ENCODE data around the gene ROBO1. TPM values are rescaled to one million over a fixed set of nuclear protein-coding genes. Genes with fewer than 3 reads are reported as not detected.

ROBO1 gene
- total RNA-seq, 2 experiments from 2014 or later: 0.36 to 0.69 TPM

DNA sequence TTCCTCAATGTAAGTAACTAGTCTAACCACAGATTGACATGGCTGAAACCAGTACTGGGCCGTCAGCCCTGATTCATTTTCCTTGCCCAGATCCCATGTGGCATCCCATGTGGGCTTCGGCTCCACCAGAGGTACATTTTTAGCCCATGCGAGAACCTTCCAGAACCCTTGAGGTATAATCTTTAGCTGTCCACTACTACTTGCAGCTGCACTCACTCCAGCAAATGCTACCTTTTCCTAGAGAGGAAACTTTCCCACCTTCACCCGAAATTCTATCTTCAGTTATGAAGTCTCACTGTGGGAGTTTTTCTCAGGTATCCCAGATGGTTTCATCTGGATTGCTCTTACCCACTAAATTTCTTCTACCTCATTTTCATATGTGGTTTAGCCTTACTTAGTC, 907.2 kb downstream of the ROBO1 start:
- no peak for TF ChIP-seq CTCF (IDR thresholded peaks at IDR 0.05)
- POLR2A ChIA-PET: no interaction called here
- CTCF ChIA-PET: no interaction called here
- H3K27me3 ChIP-seq (ENCODE audit: control insufficient read depth in 1 of 2, insufficient read depth in 2 of 2, low read length in 2 of 2): no peaks in the 10 kb centered on the region
- no peak overlapping the region for H3K4me3 Mint-ChIP-seq
- no peaks in the 10 kb centered on the region for H3K36me3 ChIP-seq (ENCODE audit: insufficient read depth, low read length)
- H3K9me3 Mint-ChIP-seq: peaks cover 8% of the 10 kb centered on the region
- peaks cover 0 to 7% of the 10 kb centered on the region in 2 experiments for H3K9me3 ChIP-seq (ENCODE audit: control insufficient read depth in 1 of 2, insufficient read depth in 1 of 2, low read length in 2 of 2)
- no peak overlapping the region for H3K27ac ChIP-seq (ENCODE audit: low read depth in 1 of 2, low read length in 2 of 2)
- H3K36me3 Mint-ChIP-seq (ENCODE audit: low read depth): no peaks in the 10 kb centered on the region
- intact Hi-C loops (cut with DNase I, micrococcal nuclease): no loop called here
- no peaks in the 10 kb centered on the region for H3K4me1 Mint-ChIP-seq (ENCODE audit: low read depth)
- no peak for ATAC-seq (ENCODE audit: poor library complexity)
- H3K4me3 ChIP-seq (ENCODE audit: low read length): no peak overlapping the region
- H3K27ac Mint-ChIP-seq: no peak overlapping the region
- no peaks in the 10 kb centered on the region for H3K4me1 ChIP-seq (ENCODE audit: insufficient read depth, low read length)
- H3K27me3 Mint-ChIP-seq: no peaks in the 10 kb centered on the region
- DNase-seq: no peak

DNA sequence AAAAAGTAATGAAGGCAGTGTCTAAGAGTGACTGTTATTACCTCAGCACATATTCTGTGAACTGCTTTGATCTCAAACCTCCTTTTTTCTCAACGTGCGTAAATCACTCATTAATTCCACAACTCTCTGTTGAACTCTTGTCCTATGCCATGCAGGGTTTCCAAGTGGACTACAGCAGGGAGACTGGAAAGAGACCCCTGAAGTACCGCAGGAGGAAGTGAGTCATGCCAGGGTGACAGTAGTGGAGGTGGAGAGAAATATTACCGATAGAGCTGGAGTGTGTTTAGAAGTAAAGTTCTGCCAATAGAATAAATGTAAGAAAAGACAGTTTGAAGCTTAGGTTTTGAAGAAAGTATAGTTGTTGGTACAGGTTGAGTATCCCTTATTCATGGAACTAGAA, 908.9 kb downstream of the ROBO1 start:
- DNase-seq: no peak
- Histone ChIP-seq H3K4me3 (ENCODE audit: low read length) (no peak overlapping the region), H3K36me3 (ENCODE audit: insufficient read depth, low read length) (no peaks in the 10 kb centered on the region), H3K9me3 (ENCODE audit: control insufficient read depth in 1 of 2, insufficient read depth in 1 of 2, low read length in 2 of 2) (peaks cover 0 to 5% of the 10 kb centered on the region in 2 experiments), H3K27me3 (ENCODE audit: control insufficient read depth in 1 of 2, insufficient read depth in 2 of 2, low read length in 2 of 2) (no peaks in the 10 kb centered on the region), H3K4me1 (ENCODE audit: insufficient read depth, low read length) (no peaks in the 10 kb centered on the region), H3K27ac (ENCODE audit: low read depth in 1 of 2, low read length in 2 of 2) (no peak overlapping the region)
- intact Hi-C loops (cut with DNase I, micrococcal nuclease): no loop called here
- Mint-ChIP-seq H3K4me1 (ENCODE audit: low read depth) (no peaks in the 10 kb centered on the region), H3K27me3 (no peaks in the 10 kb centered on the region), H3K36me3 (ENCODE audit: low read depth) (no peaks in the 10 kb centered on the region), H3K9me3 (peaks cover 8% of the 10 kb centered on the region), H3K4me3 (no peak overlapping the region), H3K27ac (no peak overlapping the region)
- ATAC-seq (ENCODE audit: poor library complexity): no peak
- ChIA-PET POLR2A (no interaction called here), CTCF (no interaction called here)
- no peak for TF ChIP-seq CTCF (IDR thresholded peaks at IDR 0.05)

DNA sequence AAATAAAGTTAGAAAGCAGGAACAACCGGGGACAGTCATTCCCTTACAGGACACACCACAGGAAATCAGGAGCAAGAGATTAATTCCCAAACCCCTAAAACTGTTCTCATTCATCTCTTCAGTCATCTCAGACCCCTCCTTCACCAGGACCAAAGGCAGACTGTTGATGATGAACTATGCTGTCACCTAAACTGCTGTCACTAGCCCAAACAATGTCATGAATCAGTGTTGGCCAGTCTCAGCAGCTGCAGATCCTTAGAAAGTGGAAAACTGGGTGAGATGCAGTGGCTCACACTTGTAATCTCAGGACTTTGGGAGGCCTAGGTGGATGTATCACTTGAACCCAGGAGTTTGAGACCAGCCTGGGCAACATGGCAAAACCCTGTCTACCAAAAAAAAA, 909.6 kb downstream of the ROBO1 start:
- Histone ChIP-seq H3K9me3 (ENCODE audit: control insufficient read depth in 1 of 2, insufficient read depth in 1 of 2, low read length in 2 of 2) (peaks cover 0 to 5% of the 10 kb centered on the region in 2 experiments), H3K27me3 (ENCODE audit: control insufficient read depth in 1 of 2, insufficient read depth in 2 of 2, low read length in 2 of 2) (no peaks in the 10 kb centered on the region), H3K4me1 (ENCODE audit: insufficient read depth, low read length) (no peaks in the 10 kb centered on the region), H3K27ac (ENCODE audit: low read depth in 1 of 2, low read length in 2 of 2) (no peak overlapping the region), H3K4me3 (ENCODE audit: low read length) (no peak overlapping the region), H3K36me3 (ENCODE audit: insufficient read depth, low read length) (no peaks in the 10 kb centered on the region)
- Mint-ChIP-seq H3K36me3 (ENCODE audit: low read depth) (no peaks in the 10 kb centered on the region), H3K4me3 (no peak overlapping the region), H3K27ac (no peak overlapping the region), H3K4me1 (ENCODE audit: low read depth) (no peaks in the 10 kb centered on the region), H3K27me3 (no peaks in the 10 kb centered on the region), H3K9me3 (peaks cover 8% of the 10 kb centered on the region)
- intact Hi-C loops (cut with DNase I, micrococcal nuclease): no loop called here
- TF ChIP-seq CTCF (IDR thresholded peaks at IDR 0.05): no peak
- ChIA-PET CTCF (no interaction called here), POLR2A (no interaction called here)
- DNase-seq: no peak
- ATAC-seq (ENCODE audit: poor library complexity): no peak

Measured in CD4-positive, alpha-beta T cell (primary cell).